NOMO-1 treated with DMSO at 0.1 percent for 48 hours (cell line): ENCODE results near the gene CFAP206.

Experiments used
- DNase-seq: peaks from one replicate; lab custom pipeline; 2025; ENCODE audit not compliant: unreplicated experiment; lab: John Stamatoyannopoulos, UW

The CFAP206 gene, protein sequence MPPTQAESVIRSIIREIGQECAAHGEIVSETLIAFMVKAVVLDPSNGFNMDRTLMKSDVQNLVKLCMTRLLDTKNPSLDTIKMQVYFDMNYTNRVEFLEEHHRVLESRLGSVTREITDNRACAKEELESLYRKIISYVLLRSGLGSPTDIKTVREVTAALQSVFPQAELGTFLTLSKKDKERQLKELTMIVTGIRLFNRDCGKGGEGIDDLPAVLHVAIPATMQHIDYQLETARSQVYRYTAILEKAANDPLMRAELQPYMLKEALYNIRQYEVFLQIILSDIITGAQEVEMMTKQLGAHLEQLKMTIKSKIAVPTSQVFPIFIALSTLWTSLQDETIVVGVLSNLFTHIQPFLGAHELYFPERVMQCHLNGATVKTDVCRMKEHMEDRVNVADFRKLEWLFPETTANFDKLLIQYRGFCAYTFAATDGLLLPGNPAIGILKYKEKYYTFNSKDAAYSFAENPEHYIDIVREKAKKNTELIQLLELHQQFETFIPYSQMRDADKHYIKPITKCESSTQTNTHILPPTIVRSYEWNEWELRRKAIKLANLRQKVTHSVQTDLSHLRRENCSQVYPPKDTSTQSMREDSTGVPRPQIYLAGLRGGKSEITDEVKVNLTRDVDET

DNA sequence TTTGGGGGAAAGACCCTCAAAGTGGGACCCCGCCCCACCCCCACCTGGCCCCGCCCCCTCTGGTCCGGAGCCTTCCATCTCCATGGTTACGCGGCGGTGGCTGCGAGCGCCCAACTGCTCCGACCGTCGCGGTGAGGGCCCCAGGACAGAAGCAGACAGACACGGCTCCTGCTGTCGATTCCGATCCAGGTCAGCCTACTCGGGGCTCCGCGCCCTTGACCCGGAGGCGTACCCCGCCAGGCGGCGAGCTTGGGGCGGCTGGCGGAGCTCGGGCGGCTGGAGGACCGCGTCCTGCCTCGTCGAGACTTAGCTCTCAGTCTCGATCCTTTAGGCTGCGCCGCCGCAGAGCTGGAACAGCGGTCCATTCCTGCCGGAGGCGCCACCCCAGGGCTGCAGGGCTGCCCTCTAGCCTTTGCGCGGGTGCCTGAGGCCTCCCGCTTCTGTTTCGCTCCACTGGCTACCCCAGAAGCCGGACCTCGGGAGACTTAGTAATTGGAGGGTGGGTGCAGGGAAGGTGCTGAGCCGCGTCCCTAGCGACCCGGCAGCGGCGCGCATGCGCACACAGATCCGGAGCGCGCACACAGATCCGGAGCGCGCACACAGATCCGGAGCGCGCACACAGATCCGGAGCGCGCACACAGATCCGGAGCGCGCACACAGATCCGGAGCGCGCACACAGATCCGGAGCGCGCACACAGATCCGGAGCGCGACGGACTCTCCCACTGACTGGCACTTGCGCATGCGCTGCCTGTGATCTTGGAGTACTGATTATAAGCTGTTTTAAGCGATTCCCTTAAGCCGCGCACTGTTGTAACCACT lies at the start of gene CFAP206:
Gene CFAP206, plus strand, starts transcription at position 72 of the 820 bp plus-strand sequence. CDS start 1,868 bp downstream, outside the sequence.
- peak; percentile 77 for DNase-seq

DNA sequence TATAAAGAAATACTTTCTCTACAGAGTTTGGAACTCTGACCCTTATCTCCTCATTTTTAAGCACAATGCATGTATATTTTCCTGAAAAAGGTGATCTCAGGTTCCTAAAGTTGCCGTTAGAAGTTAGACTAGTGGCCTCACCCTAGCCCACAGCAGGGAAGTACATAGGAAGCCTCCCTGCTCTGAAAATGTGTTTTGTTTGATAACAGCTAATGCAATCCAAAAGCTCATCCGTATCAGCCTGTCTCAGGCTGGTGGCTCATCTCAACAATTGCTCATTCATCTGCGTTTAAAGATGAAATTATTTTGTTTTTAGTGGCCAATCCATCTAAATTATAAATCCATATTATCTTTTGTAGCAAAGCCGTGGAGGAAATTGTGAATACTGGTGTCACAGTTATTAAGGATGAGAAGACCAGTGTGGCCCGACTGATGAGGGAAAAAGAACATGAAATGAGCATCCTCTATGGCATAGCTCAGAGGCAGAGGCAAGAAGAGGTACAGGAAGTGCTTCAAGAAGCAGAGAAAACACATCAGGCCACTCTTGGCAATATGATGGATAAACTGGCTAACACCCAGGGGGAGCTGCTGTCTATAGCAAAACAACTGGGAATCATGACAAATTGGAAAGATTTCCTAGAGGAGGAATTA lies 43.0 kb upstream of the CFAP206 start:
- DNase-seq, result no peak

DNA sequence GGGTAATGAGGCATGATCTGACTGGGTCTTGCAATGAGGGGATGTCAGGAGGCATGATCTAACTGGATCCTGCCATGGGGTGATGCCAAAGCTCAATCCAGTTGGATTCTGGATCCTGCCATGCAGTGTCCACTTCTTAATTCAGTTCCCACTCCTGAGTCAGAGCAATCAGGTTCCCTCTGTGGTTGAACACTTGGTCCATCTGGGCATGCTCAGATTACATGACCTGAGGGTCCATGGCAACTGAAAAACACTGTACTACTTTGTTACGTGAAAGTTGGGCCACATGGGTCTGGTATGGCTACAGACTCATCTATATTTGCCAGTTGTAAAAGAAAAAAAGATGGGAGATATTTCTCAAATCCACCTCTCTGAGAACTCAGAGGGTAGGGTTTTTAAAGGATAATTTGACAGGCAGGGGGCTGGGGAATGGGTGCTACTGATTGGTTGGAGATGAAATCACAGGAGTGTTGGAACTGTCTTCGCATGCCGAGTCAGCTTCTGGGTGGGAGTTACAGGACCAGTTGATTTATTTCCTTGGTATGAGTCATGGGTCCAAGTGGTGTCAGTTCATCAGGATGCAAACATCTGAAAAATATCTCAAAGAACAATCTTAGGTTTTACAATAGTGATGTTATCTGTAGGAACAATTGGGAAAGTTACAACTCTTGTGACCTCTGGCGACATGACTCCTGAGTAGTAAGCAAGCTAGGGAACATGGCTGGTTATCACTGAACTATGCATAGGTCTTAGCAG lies 41.5 kb upstream of the CFAP206 start:
- no peak for DNase-seq

DNA sequence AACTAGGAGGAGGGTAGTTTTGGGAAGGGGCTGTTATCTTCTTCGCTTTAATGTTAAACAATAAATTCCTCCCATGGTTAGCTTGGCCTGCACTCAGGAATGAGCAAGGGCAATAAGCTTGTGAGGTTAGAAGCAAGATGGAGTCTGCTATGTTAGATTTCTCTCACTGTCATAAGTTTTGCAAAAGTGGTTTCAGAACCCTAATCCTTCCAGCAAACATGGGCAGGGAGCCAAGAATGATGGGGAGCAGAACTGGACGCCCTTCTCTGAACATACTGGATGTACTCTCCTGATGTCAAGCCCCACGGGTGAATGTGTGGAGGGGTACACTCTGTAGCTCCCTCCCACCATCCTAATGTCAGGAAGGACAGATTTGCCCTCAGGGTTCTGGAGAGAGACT lies 40.9 kb upstream of the CFAP206 start:
- DNase-seq, result no peak

DNA sequence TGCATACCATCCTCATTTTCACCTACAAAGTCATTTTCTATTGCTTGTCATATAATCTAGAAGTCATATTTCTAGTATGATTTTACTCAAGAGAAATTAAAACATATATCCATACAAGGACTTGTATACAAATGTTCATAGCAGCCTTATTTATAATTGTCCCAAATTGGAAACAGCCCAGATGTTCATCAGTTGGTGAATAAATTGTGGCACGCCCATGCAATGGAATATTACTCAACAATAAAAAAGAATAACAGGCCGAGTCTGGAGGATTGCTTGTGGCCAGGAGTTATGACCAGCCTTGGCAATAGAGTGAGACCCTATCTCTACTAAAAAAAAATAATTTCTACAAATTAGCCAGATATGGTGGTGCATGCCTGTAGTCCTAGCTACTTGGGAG lies 34.4 kb upstream of the CFAP206 start:
- DNase-seq, result no peak

DNA sequence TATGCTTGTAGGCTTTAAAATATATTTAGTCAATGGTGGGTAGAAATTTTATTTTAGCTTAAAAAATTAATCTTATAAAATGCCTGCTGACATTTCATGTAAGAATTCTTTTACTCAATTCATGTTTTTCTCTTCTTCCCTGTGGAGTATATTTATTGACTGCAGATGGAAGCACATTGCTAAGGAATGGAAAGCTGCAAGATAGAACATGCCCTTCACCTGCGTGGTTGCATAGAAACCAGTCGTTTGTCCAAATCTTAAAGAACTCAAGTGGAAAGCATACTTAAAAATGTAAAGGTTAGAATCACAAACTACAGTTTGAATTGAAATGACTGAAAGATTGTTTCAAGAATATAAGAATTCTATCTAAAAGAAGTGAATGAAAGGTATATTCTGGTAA lies 32.5 kb upstream of the CFAP206 start:
- no peak for DNase-seq

DNA sequence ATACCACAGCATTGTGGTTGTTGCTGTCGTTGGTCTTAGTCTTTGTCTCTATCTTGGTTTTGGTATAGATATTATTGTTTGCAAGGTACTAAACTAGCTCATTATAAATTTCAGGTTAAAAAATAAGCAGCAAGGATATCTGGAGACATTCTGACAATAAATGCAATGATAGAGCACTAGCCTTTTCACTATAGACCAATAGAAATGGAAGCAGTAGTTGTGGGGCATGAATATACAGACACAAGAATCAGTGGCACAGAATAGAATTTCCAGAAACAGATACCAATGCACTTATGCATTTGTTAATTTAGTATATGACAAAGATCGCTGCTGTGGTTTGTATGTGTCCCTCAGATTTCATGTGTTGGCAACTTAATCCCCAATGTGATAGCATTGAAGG lies 31.1 kb upstream of the CFAP206 start:
- no peak for DNase-seq

DNA sequence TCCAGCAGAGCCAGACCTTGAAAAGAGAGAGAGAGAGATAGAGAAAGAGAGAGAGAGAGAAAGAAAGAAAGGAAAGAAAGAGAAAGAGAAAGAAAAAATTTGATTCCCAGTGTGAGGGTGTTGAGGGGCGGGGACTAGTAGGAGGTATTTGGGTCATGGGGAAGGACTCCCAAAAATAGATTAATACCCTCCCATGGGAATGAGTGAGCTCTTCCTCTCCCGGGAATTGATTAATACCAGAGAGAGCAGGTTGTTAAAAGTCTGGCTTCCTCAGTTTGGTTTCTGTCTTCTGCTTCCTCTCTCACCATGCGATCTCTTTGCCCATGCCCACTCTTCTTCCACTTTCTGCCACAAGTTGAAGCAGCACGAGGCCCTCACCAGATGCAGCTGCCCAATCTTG lies 28.8 kb upstream of the CFAP206 start:
- DNase-seq, result peak; percentile 5

DNA sequence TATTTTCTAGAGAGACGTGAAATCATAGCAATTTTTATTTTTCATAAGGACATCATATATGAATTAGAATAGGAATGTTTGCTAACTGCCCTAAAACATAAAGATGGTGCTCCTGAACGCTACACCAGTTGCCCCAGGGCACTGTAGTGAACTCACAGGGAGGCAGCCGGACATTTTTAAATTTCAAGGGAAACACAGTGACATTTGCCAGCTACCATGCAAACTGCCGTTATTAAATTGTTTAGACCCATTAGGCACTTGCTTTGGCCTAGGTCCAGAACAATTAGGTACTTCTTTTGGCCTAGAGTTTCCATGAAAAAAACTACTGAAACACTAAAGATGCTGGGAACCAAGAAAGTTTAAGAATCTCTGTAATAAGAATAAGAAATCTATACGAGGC lies 24.9 kb upstream of the CFAP206 start:
- DNase-seq, result no peak

DNA sequence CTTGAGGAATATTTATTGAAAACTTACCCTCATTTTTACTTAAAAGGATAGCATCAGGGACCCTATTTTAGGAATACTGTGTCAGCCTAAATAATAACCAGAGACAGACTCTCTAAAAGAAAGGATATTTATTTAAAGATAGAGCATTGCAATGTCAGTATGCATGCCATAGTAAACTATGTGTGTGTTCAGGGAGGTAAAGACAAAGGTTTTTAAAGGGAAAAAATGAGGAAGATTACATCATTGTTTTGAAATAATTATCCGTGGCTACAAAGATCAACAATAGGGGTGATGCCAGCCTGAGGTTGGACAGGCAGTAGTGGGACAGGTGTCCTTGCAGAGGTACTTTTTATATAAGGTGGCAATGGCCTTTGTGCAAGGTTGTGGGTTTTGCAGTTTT lies 23.7 kb upstream of the CFAP206 start:
- DNase-seq, result no peak

DNA sequence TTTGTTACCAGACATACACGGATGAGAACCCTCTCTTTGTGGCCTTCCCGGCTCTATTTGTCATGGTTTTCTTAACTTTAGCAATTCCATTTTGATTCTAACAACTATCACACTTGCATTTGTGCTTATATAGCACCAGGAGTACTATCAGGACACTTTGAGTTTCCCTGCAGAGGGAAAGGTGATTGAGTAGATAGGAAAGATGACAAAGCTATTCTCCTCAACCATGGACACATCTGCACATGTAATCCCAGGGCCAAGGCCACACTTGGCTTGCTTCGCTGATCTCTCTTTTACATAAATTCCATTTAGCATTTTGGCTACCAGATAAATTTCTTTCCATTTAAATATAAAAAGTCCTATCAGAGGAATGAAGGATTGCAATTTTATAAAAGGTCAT lies 23.3 kb upstream of the CFAP206 start:
- DNase-seq, result no peak

DNA sequence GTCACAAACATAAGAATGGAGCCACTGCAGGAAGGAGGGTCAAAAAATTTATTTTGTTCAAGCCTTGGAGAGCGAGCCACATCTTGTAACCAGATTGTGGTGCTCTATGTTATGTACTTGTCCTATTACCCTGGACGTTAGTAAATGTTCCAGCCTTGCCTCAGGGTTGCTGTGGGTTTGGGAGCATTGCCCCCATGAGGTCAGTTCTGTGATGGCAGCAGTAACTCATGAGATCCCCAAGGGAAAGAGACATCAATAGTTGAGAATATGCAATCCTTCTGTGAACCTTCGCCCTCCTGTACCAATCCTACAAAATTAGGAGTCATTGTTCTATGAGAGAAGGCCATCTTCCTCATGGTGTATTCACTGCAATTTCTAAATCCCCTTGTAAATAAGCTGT lies 16.4 kb upstream of the CFAP206 start:
- DNase-seq, result peak; percentile 10

DNA sequence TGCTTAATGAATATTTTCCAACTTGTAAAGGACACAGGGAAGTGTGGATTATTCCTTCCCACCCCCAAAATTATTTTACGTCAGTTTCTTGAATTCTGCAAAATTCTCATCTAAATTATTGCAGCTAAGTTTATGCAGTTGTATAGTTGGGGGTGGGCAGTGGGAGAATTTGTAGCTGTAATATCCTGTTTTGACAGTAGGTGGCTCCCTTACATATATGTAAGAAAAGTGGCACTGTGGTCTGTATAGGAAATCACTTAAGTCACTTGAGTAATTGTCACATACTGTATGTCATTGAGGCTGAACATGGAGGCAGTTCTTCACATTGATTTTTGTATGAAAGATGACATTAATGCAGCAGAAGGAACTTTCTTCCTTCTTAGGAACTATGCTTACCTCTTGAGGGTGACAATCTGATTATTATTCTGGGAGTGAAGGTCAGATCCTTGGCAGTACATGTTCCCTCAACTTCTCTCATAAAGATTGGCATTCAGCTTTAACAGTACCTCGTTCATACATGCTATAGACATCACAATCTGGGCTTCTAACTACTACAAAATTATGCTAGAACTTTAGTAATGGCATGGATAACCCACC lies 14.6 kb upstream of the CFAP206 start:
- peak; percentile 81 for DNase-seq

DNA sequence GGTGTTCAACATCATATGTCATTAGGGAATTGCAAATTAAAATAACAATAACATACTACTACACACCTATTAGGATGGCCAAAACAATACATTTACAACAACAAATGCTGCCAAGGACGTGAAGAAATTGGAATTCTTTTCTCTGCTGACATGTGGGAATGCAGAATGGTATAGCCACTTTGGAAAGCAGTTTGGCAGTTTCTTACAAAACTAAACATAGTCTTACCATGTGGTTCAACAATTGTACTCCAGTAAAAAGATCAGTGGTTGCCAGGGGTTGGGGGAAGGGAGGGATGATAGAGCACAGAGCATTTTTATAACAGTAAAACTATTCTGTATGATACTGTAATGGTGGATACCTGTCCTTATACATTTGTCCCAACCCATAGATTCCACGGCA lies 12.3 kb upstream of the CFAP206 start:
- no peak for DNase-seq

DNA sequence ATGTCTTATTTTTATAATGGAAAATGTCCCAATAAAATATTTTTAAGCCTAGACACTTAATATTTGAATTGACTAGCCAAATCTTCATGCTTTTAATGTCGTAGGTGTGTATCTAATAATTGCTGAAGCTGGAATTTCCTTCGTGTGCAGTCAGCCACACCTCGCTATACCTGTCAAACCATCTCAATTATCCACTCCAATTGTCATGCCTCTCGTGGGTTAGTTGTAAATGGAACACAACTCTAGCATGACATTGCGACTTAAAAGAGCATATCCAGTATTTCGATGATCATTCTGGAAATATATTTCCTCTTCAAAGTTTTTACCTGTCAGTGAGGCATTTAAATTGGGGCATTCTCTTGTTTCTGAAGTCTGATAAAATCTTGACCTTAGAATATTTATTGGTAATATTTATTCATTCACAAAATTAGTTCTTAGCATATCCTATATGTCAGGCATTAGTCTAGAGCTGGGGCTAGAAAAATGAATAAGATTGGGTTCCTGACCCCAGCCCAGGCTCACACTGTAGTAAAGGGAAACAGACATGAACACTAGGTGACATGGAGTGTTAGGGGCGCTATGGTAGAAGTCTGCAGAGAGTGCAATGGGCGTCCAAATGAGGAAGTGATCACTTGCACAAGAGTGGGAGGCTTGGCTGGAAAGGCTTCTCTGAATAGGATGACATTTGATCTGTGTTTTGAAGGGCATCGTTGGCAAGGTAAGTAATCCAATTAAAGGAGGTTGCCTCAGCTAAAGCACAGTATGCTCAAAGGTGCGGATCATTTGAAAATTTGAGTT lies 11.0 kb upstream of the CFAP206 start:
- DNase-seq, result peak; percentile 92

DNA sequence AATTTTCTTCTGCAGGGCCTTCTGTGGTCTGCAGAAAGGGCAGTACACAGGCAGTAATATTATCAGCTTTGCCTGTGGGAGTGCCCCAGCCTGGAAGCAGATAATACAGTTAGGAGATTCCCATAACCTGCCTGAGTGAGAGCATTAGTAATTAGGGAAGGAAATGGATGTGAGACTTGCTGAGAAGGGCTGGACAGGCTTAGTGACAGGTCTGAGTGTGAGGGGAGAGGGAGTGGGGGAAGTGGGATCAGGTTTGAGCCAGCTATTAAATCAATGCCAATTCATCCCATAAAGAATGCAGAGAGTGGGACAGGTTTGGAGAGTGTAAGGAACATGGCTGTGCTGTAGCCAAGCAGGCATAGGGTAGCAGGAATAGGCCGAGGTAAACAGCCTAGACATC lies 10.1 kb upstream of the CFAP206 start:
- no peak for DNase-seq

DNA sequence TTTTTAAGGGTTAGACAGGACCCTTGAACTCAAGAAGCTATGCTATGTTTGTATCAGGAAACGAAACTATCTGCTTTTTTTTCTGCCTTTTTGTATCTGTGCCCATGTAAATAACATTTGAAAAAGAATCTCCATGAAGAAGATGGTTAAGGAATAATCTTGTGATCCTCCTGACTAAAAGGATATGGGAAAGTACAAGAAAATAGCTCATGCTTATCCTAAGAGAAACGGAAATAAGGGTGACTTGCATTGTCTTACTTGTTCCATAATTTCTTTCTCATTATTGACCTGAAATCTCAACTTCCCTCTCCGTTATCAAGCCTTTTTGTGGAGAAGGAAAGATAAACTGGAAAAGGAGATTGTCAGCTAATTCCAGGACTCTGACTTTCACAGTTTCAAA lies 5.9 kb upstream of the CFAP206 start:
- DNase-seq, result no peak

DNA sequence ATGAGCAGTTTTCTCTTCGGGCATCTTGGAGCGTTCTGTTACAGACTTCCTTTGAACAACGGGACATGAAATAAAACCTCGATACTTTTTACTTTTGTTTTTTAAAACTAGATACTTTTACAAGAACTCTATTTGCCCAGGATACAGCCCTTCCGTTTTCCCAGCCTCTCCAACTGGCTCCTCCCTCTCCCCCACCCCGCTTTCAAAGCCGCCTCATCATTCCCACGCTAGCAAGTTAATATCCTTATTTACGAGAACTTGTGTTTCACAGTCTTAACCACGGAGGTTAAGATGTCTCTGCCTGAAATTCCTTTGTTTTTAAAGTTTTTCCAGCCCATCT lies 241 bp upstream of the CFAP206 start:
- DNase-seq, result no peak

DNA sequence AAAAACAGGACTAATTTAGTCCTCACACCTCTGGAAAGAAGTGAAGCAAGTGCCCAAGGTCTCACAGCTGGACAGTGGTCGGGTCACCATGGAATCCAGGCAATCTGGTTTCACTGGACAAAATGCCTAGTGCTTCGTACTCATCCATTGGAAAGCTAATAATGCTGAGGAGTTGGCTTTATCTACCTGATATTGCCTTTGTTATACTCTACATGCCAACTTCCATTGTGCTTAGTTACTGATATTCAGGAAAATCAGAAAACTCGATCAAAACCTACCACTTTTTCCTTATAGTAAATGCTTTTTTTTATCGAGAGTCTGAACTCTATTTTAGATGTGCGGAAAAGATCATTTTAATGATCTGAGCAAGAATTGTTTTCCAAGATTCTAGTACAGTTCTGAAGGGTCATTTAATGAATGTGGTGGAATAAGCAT lies 966 bp downstream of the CFAP206 start:
- no peak for DNase-seq

DNA sequence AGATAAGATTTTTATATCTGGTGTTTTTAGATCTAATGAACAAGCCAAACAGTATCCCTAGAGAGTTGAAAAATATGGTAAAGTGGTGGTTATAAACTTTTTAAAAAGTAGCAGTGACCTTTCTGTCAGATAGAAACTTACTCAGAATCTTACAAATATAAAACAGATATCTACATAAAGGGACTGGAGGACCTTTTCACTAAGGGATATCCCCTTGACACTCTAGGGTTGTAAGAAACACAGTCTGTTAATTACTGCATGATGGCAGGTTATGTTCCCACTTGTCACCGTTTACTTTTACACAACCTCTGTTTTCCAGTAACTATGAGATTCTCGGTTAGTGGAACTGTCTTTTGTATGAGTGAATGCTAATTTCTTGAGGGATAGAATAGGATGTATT lies 11.5 kb downstream of the CFAP206 start:
- DNase-seq, result no peak
